ENCODE measurements around the gene PATJ.

- TF ChIP-seq RFX5 (IDR thresholded peaks at IDR 0.05; ENCODE audit: low read depth, low read length): no peak
- no peak for TF ChIP-seq ZNF558 (CRISPR knock-in tag; IDR thresholded peaks at IDR 0.05; ENCODE audit: borderline replicate concordance)
- TF ChIP-seq YY1 (IDR thresholded peaks at IDR 0.05; ENCODE audit: insufficient read depth, insufficient replicate concordance, low read depth, low read length): no peak
- no peak for TF ChIP-seq ZNF335 (CRISPR knock-in tag; IDR thresholded peaks at IDR 0.05)
- TF ChIP-seq XRCC5 (optimal IDR thresholded peaks at IDR 0.05; ENCODE audit: low read length): no peak
- no peak for TF ChIP-seq CREB3 (CRISPR knock-in tag; IDR thresholded peaks at IDR 0.05)
- no peak for TF ChIP-seq ETV6 (CRISPR knock-in tag; conservative IDR thresholded peaks at IDR 0.05)
- no peak for TF ChIP-seq ZNF331 (CRISPR knock-in tag; IDR thresholded peaks at IDR 0.05)
- no peak for TF ChIP-seq ZBTB8A (CRISPR knock-in tag; IDR thresholded peaks at IDR 0.05; ENCODE audit: borderline replicate concordance, low read depth)
- TF ChIP-seq DMTF1 (CRISPR knock-in tag; IDR thresholded peaks at IDR 0.05): no peak
- no peak for TF ChIP-seq BCL6 (CRISPR knock-in tag; IDR thresholded peaks at IDR 0.05)
- TF ChIP-seq MED1 (CRISPR knock-in tag; IDR thresholded peaks at IDR 0.05): no peak
- no peak for TF ChIP-seq CHD2 (IDR thresholded peaks at IDR 0.05; ENCODE audit: low read depth, low read length)
Measured at GRCh38 chr1:62082456-62083363, 340.4 kb downstream of the PATJ start.
